ENCODE data around the gene PEX12.
"Not testable (repeated sequence)": the region's sequence is repeated elsewhere in the genome, so short reads cannot be mapped to it uniquely, and the experiment has no call there.

PEX12 gene

DNA sequence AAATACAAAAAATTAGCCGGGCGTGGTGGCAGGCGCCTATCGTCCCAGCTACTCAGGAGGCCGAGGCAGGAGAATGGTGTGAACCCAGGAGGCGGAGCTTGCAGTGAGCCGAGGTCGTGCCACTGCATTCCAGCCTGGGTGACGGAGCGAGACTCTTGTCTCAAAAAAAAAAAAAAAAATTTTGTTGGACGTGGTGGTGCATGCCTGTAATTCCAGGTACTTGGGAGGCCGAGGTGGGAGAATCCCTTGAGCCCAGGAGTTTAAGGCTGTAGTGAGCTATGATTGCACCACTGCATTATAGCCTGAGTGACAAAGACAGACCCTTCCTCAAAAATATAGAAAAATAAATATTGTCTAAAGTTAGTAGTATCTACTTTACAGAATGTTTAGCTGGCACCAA, 32.4 kb upstream of the PEX12 start:
- not testable (repeated sequence) for H3K9ac ChIP-seq (ENCODE audit: low read length); H3K4me2 ChIP-seq (ENCODE audit: low read length, poor library complexity, severe bottlenecking); H4K91ac ChIP-seq (ENCODE audit: low read length); H3K27ac ChIP-seq (ENCODE audit: low read length, poor library complexity, severe bottlenecking); H2BK120ac ChIP-seq (ENCODE audit: low read depth, low read length); H2BK5ac ChIP-seq (ENCODE audit: low read depth, low read length, poor library complexity, severe bottlenecking); H3K23ac ChIP-seq (ENCODE audit: low read length in 2 of 2); H2BK15ac ChIP-seq (ENCODE audit: low read depth, poor library complexity, severe bottlenecking); H2AFZ ChIP-seq (ENCODE audit: low read depth, low read length); H2AK5ac ChIP-seq (ENCODE audit: low read length, severe bottlenecking); H2BK12ac ChIP-seq (ENCODE audit: low read length in 2 of 2); H3K9me3 ChIP-seq (ENCODE audit: control insufficient read depth, low read length); H3K14ac ChIP-seq (ENCODE audit: low read length in 2 of 2); DNase-seq; H3K18ac ChIP-seq (ENCODE audit: low read depth in 1 of 2, low read length in 2 of 2); H4K8ac ChIP-seq (ENCODE audit: low read length); H3K4me3 ChIP-seq (ENCODE audit: insufficient read depth in 1 of 2, low read depth in 1 of 2, low read length in 2 of 2); H3K4ac ChIP-seq (ENCODE audit: low read depth in 1 of 2, low read length in 2 of 2); H3K27me3 ChIP-seq (ENCODE audit: control insufficient read depth in 1 of 2, insufficient read depth in 1 of 2, low read length in 2 of 2); H3K4me1 ChIP-seq (ENCODE audit: control insufficient read depth, insufficient read depth, low read depth, low read length)
- WGBS = 91% methylated on average over 11 of the region's 12 CpGs
- peaks cover 20 to 65% of the 10 kb centered on the region in 2 experiments for H3K36me3 ChIP-seq (ENCODE audit: control insufficient read depth in 1 of 2, insufficient read depth in 2 of 2, low read depth in 1 of 2, low read length in 2 of 2)
- peaks cover 16% of the 10 kb centered on the region for H3K79me1 ChIP-seq (replicated peaks; ENCODE audit: low read length, poor library complexity, severe bottlenecking)

DNA sequence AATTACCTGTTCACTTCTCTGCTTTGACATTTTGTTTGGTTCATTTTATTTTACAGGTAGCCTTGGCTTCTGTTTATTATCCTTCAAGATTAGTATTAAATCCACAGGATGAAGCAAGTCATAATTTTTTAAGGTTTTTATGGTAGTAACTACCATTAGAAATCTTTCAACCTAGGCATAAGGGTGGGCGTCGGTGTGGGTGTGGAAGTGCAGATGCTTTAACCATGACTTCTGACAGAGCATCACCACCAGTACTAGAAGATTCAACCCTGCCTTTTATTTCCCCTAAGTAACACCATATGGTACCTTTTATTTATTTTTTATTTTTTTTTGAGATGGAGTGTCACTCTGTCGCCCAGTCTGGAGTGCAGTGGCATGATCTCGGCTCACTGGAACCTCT, 31.5 kb upstream of the PEX12 start:
- Histone ChIP-seq H3K27ac (ENCODE audit: low read length, poor library complexity, severe bottlenecking) (no peak overlapping the region), H3K4me1 (ENCODE audit: control insufficient read depth, insufficient read depth, low read depth, low read length) (no peaks in the 10 kb centered on the region), H3K23ac (ENCODE audit: low read length in 2 of 2) (no peak overlapping the region), H2BK5ac (ENCODE audit: low read depth, low read length, poor library complexity, severe bottlenecking) (no peak overlapping the region), H3K27me3 (ENCODE audit: control insufficient read depth in 1 of 2, insufficient read depth in 1 of 2, low read length in 2 of 2) (no peaks in the 10 kb centered on the region), H3K79me1 (replicated peaks; ENCODE audit: low read length, poor library complexity, severe bottlenecking) (peaks cover 17% of the 10 kb centered on the region), H3K9me3 (ENCODE audit: control insufficient read depth, low read length) (no peaks in the 10 kb centered on the region), H3K4me3 (ENCODE audit: insufficient read depth in 1 of 2, low read depth in 1 of 2, low read length in 2 of 2) (no peak overlapping the region), H2BK120ac (ENCODE audit: low read depth, low read length) (no peak overlapping the region), H3K18ac (ENCODE audit: low read depth in 1 of 2, low read length in 2 of 2) (no peak overlapping the region), H3K14ac (ENCODE audit: low read length in 2 of 2) (no peak overlapping the region), H3K36me3 (ENCODE audit: control insufficient read depth in 1 of 2, insufficient read depth in 2 of 2, low read depth in 1 of 2, low read length in 2 of 2) (peaks cover 21 to 60% of the 10 kb centered on the region in 2 experiments), H4K91ac (ENCODE audit: low read length) (no peak overlapping the region), H4K8ac (ENCODE audit: low read length) (no peak overlapping the region), H3K9ac (ENCODE audit: low read length) (no peak overlapping the region), H2AK5ac (ENCODE audit: low read length, severe bottlenecking) (no peak overlapping the region), H2BK12ac (ENCODE audit: low read length in 2 of 2) (no peak overlapping the region), H3K4ac (ENCODE audit: low read depth in 1 of 2, low read length in 2 of 2) (no peak overlapping the region), H2BK15ac (ENCODE audit: low read depth, poor library complexity, severe bottlenecking) (no peak overlapping the region), H3K4me2 (ENCODE audit: low read length, poor library complexity, severe bottlenecking) (no peak overlapping the region), H2AFZ (ENCODE audit: low read depth, low read length) (no peak overlapping the region)
- WGBS = 99% methylated on average over 4 of the region's 4 CpGs
- no peak for DNase-seq

- Histone ChIP-seq H4K91ac (ENCODE audit: low read length) (no peak overlapping the region), H2BK5ac (ENCODE audit: low read depth, low read length, poor library complexity, severe bottlenecking) (no peak overlapping the region), H3K9ac (ENCODE audit: low read length) (no peak overlapping the region), H3K4me1 (ENCODE audit: control insufficient read depth, insufficient read depth, low read depth, low read length) (no peaks in the 10 kb centered on the region), H3K18ac (ENCODE audit: low read depth in 1 of 2, low read length in 2 of 2) (no peak overlapping the region), H2AFZ (ENCODE audit: low read depth, low read length) (no peak overlapping the region), H3K14ac (ENCODE audit: low read length in 2 of 2) (no peak overlapping the region), H2BK15ac (ENCODE audit: low read depth, poor library complexity, severe bottlenecking) (no peak overlapping the region), H3K4me2 (ENCODE audit: low read length, poor library complexity, severe bottlenecking) (no peak overlapping the region), H4K8ac (ENCODE audit: low read length) (no peak overlapping the region), H3K36me3 (ENCODE audit: control insufficient read depth in 1 of 2, insufficient read depth in 2 of 2, low read depth in 1 of 2, low read length in 2 of 2) (peaks cover 29 to 62% of the 10 kb centered on the region in 2 experiments), H3K79me1 (replicated peaks; ENCODE audit: low read length, poor library complexity, severe bottlenecking) (peaks cover 21% of the 10 kb centered on the region), H3K23ac (ENCODE audit: low read length in 2 of 2) (no peak overlapping the region), H3K27me3 (ENCODE audit: control insufficient read depth in 1 of 2, insufficient read depth in 1 of 2, low read length in 2 of 2) (no peaks in the 10 kb centered on the region), H3K9me3 (ENCODE audit: control insufficient read depth, low read length) (no peaks in the 10 kb centered on the region), H3K4me3 (ENCODE audit: insufficient read depth in 1 of 2, low read depth in 1 of 2, low read length in 2 of 2) (no peak overlapping the region), H2BK120ac (ENCODE audit: low read depth, low read length) (no peak overlapping the region), H3K27ac (ENCODE audit: low read length, poor library complexity, severe bottlenecking) (no peak overlapping the region), H2AK5ac (ENCODE audit: low read length, severe bottlenecking) (no peak overlapping the region), H3K4ac (ENCODE audit: low read depth in 1 of 2, low read length in 2 of 2) (no peak overlapping the region), H2BK12ac (ENCODE audit: low read length in 2 of 2) (no peak overlapping the region)
- DNase-seq = no peak
- WGBS = 93% methylated on average over 3 of the region's 3 CpGs
These were observed 29.0 kb upstream of the PEX12 start for GRCh38 chr17:35607239-35607847.

DNA sequence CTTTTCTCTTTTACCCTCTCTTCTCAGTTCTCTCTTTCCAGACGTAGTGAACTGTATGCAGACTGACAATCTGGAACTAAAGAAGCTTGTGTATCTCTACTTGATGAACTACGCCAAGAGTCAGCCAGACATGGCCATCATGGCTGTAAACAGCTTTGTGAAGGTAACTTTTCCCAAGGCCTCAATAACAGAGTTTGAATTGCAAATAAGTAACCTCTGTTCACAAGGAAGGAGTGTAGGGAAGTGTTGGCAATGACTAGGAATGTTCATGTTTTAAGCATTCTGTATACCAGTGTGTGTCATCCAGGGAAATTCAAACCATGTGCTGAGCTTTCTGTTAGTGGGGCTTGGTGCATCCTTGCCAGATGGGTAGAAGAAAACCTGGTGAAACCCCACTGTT, 27.3 kb upstream of the PEX12 start:
- no peak overlapping the region for H2BK12ac ChIP-seq (ENCODE audit: low read length in 2 of 2)
- no peak for DNase-seq
- H2AFZ ChIP-seq (ENCODE audit: low read depth, low read length) = no peak overlapping the region
- no peak overlapping the region for H3K14ac ChIP-seq (ENCODE audit: low read length in 2 of 2)
- H3K18ac ChIP-seq (ENCODE audit: low read depth in 1 of 2, low read length in 2 of 2) = no peak overlapping the region
- 97% methylated on average over 2 of the region's 2 CpGs for WGBS
- H3K23ac ChIP-seq (ENCODE audit: low read length in 2 of 2) = no peak overlapping the region
- no peaks in the 10 kb centered on the region for H3K4me1 ChIP-seq (ENCODE audit: control insufficient read depth, insufficient read depth, low read depth, low read length)
- H3K79me1 ChIP-seq (replicated peaks; ENCODE audit: low read length, poor library complexity, severe bottlenecking) = peaks cover 23% of the 10 kb centered on the region
- H2BK15ac ChIP-seq (ENCODE audit: low read depth, poor library complexity, severe bottlenecking) = no peak overlapping the region
- no peak overlapping the region for H4K91ac ChIP-seq (ENCODE audit: low read length)
- no peak overlapping the region for H2BK5ac ChIP-seq (ENCODE audit: low read depth, low read length, poor library complexity, severe bottlenecking)
- H3K36me3 ChIP-seq (ENCODE audit: control insufficient read depth in 1 of 2, insufficient read depth in 2 of 2, low read depth in 1 of 2, low read length in 2 of 2) = peaks cover 30 to 64% of the 10 kb centered on the region in 2 experiments
- H3K4me2 ChIP-seq (ENCODE audit: low read length, poor library complexity, severe bottlenecking) = no peak overlapping the region
- no peak overlapping the region for H2BK120ac ChIP-seq (ENCODE audit: low read depth, low read length)
- H3K27me3 ChIP-seq (ENCODE audit: control insufficient read depth in 1 of 2, insufficient read depth in 1 of 2, low read length in 2 of 2) = no peaks in the 10 kb centered on the region
- no peaks in the 10 kb centered on the region for H3K9me3 ChIP-seq (ENCODE audit: control insufficient read depth, low read length)
- no peak overlapping the region for H4K8ac ChIP-seq (ENCODE audit: low read length)
- H3K27ac ChIP-seq (ENCODE audit: low read length, poor library complexity, severe bottlenecking) = no peak overlapping the region
- H3K4me3 ChIP-seq (ENCODE audit: insufficient read depth in 1 of 2, low read depth in 1 of 2, low read length in 2 of 2) = peak overlapping the region in 1 of 2 experiments; percentile 20
- no peak overlapping the region for H3K4ac ChIP-seq (ENCODE audit: low read depth in 1 of 2, low read length in 2 of 2)
- H2AK5ac ChIP-seq (ENCODE audit: low read length, severe bottlenecking) = no peak overlapping the region
- peak overlapping the region; percentile 19 for H3K9ac ChIP-seq (ENCODE audit: low read length)

Data from mesenchymal stem cell (in vitro differentiated cells and primary cell).